ENCODE measurements around the gene MPP3. TPM values are rescaled to one million over a fixed set of nuclear protein-coding genes. Genes with fewer than 3 reads are reported as not detected.

MPP3 gene
- total RNA-seq, 1 experiment from 2014 or later, result 5.7 TPM

- TF ChIP-seq EZH2 (IDR thresholded peaks at IDR 0.05; ENCODE audit: borderline replicate concordance, low read depth, low read length, poor library complexity, severe bottlenecking) (no peak), CTCF (conservative IDR thresholded peaks at IDR 0.05; ENCODE audit: low read depth, low read length) (no peak)
- intact Hi-C loops (cut with micrococcal nuclease; ENCODE audit: unreplicated experiment), result no loop called here
- ChIA-PET POLR2A (ENCODE audit: low non-redundant PET) (no interaction called here), CTCF (no interaction called here)
- H3K27me3 ChIP-seq (replicated peaks; ENCODE audit: insufficient read depth, low read depth, low read length, poor library complexity), result no peaks in the 10 kb centered on the region
- H3K4me1 ChIP-seq (ENCODE audit: insufficient read depth, low read length, poor library complexity, severe bottlenecking), result no peaks in the 10 kb centered on the region
- no peak overlapping the region for H3K4me3 ChIP-seq (ENCODE audit: low read depth, low read length, poor library complexity, severe bottlenecking)
- no peak overlapping the region for H3K27ac ChIP-seq (ENCODE audit: low read depth, low read length, poor library complexity, severe bottlenecking)
- DNase-seq (ENCODE audit: low spot score), result no peak
- no TSS peak for BruUV-seq (replicated peaks)
- no peaks in the 10 kb centered on the region for H3K36me3 ChIP-seq (ENCODE audit: insufficient read depth, low read length, poor library complexity, severe bottlenecking)
- H3K9me3 ChIP-seq (ENCODE audit: low read depth, low read length, poor library complexity, severe bottlenecking), result no peaks in the 10 kb centered on the region
Observed at GRCh38 chr17:43874293-43874692, 41.3 kb upstream of the MPP3 start.

- no TSS peak for BruUV-seq (replicated peaks)
- no peak overlapping the region for H3K4me3 ChIP-seq (ENCODE audit: low read depth, low read length, poor library complexity, severe bottlenecking)
- intact Hi-C loops (cut with micrococcal nuclease; ENCODE audit: unreplicated experiment), result no loop called here
- no peak overlapping the region for H3K27ac ChIP-seq (ENCODE audit: low read depth, low read length, poor library complexity, severe bottlenecking)
- TF ChIP-seq CTCF (conservative IDR thresholded peaks at IDR 0.05; ENCODE audit: low read depth, low read length) (no peak), EZH2 (IDR thresholded peaks at IDR 0.05; ENCODE audit: borderline replicate concordance, low read depth, low read length, poor library complexity, severe bottlenecking) (no peak)
- DNase-seq (ENCODE audit: low spot score), result no peak
- H3K4me1 ChIP-seq (ENCODE audit: insufficient read depth, low read length, poor library complexity, severe bottlenecking), result no peaks in the 10 kb centered on the region
- no peaks in the 10 kb centered on the region for H3K27me3 ChIP-seq (replicated peaks; ENCODE audit: insufficient read depth, low read depth, low read length, poor library complexity)
- H3K36me3 ChIP-seq (ENCODE audit: insufficient read depth, low read length, poor library complexity, severe bottlenecking), result no peaks in the 10 kb centered on the region
- CTCF ChIA-PET, result no interaction called here
- POLR2A ChIA-PET (ENCODE audit: low non-redundant PET), result no interaction called here
- H3K9me3 ChIP-seq (ENCODE audit: low read depth, low read length, poor library complexity, severe bottlenecking), result no peaks in the 10 kb centered on the region
Observed at GRCh38 chr17:43873815-43874214, 40.9 kb upstream of the MPP3 start.

- no peak overlapping the region for H3K27ac ChIP-seq (ENCODE audit: low read depth, low read length, poor library complexity, severe bottlenecking)
- no peaks in the 10 kb centered on the region for H3K9me3 ChIP-seq (ENCODE audit: low read depth, low read length, poor library complexity, severe bottlenecking)
- H3K4me1 ChIP-seq (ENCODE audit: insufficient read depth, low read length, poor library complexity, severe bottlenecking), result no peaks in the 10 kb centered on the region
- H3K4me3 ChIP-seq (ENCODE audit: low read depth, low read length, poor library complexity, severe bottlenecking), result no peak overlapping the region
- TF ChIP-seq CTCF (conservative IDR thresholded peaks at IDR 0.05; ENCODE audit: low read depth, low read length) (peak; percentile 24), EZH2 (IDR thresholded peaks at IDR 0.05; ENCODE audit: borderline replicate concordance, low read depth, low read length, poor library complexity, severe bottlenecking) (no peak)
- CTCF ChIA-PET, result no interaction called here
- BruUV-seq (replicated peaks), result no TSS peak
- POLR2A ChIA-PET (ENCODE audit: low non-redundant PET), result no interaction called here
- H3K27me3 ChIP-seq (replicated peaks; ENCODE audit: insufficient read depth, low read depth, low read length, poor library complexity), result no peaks in the 10 kb centered on the region
- no peaks in the 10 kb centered on the region for H3K36me3 ChIP-seq (ENCODE audit: insufficient read depth, low read length, poor library complexity, severe bottlenecking)
- no peak for DNase-seq (ENCODE audit: low spot score)
- intact Hi-C loops (cut with micrococcal nuclease; ENCODE audit: unreplicated experiment), result no loop called here
Observed at GRCh38 chr17:43873091-43873490, 40.1 kb upstream of the MPP3 start.

Measured in A673 (cell line).